ENCODE results near the gene CCL5.

The CCL5 gene

GRCh38 chr17:35879773-35880654 is at the start of gene CCL5:
Gene CCL5 (minus strand): TSS chr17:35880360.
- TF ChIP-seq FOXA1 (IDR thresholded peaks at IDR 0.05) (no peak), PKNOX1 (IDR thresholded peaks at IDR 0.05) (no peak), NFRKB (IDR thresholded peaks at IDR 0.05) (no peak), CTBP1 (IDR thresholded peaks at IDR 0.05; ENCODE audit: borderline replicate concordance) (no peak), L3MBTL2 (conservative IDR thresholded peaks at IDR 0.05) (no peak), FOXM1 (IDR thresholded peaks at IDR 0.05; ENCODE audit: borderline replicate concordance) (no peak), ZNF384 (IDR thresholded peaks at IDR 0.05) (no peak), BHLHE40 (IDR thresholded peaks at IDR 0.05; ENCODE audit: borderline replicate concordance) (no peak), HDGF (IDR thresholded peaks at IDR 0.05; ENCODE audit: borderline replicate concordance) (no peak), SP1 (IDR thresholded peaks at IDR 0.05) (no peak), ELF4 (IDR thresholded peaks at IDR 0.05) (no peak), FOXK2 (IDR thresholded peaks at IDR 0.05) (no peak), SUZ12 (IDR thresholded peaks at IDR 0.05) (no peak), TARDBP (IDR thresholded peaks at IDR 0.05) (no peak), LEF1 (IDR thresholded peaks at IDR 0.05; ENCODE audit: borderline replicate concordance) (no peak), ARNT (IDR thresholded peaks at IDR 0.05) (no peak)
- no peak for DNase-seq (ENCODE audit: extremely low spot score)
- ChIA-PET CTCF (no interaction called here), POLR2A (interaction anchor here (0.8 kb wide), 1 partner anchor 10 kb away, joined by 3 read pairs; no protein-coding TSS in a partner anchor)

GRCh38 chr17:35927714-35928113 is 47.6 kb upstream of the CCL5 start:
- TF ChIP-seq PKNOX1 (IDR thresholded peaks at IDR 0.05) (no peak), LEF1 (IDR thresholded peaks at IDR 0.05; ENCODE audit: borderline replicate concordance) (no peak), FOXA1 (IDR thresholded peaks at IDR 0.05) (no peak), CTBP1 (IDR thresholded peaks at IDR 0.05; ENCODE audit: borderline replicate concordance) (no peak), ELF4 (IDR thresholded peaks at IDR 0.05) (no peak), L3MBTL2 (conservative IDR thresholded peaks at IDR 0.05) (no peak), FOXK2 (IDR thresholded peaks at IDR 0.05) (no peak), HDGF (IDR thresholded peaks at IDR 0.05; ENCODE audit: borderline replicate concordance) (no peak), FOXM1 (IDR thresholded peaks at IDR 0.05; ENCODE audit: borderline replicate concordance) (no peak), ZNF384 (IDR thresholded peaks at IDR 0.05) (no peak)

GRCh38 chr17:35923609-35924114 is 43.5 kb upstream of the CCL5 start:
- no peak for DNase-seq (ENCODE audit: extremely low spot score)
- CTCF ChIA-PET = no interaction called here
- POLR2A ChIA-PET = interaction anchor here (1.2 kb wide), 1 partner anchor 115 kb away, joined by 3 read pairs; no protein-coding TSS in a partner anchor
- TF ChIP-seq HDGF (IDR thresholded peaks at IDR 0.05; ENCODE audit: borderline replicate concordance) (no peak), CTBP1 (IDR thresholded peaks at IDR 0.05; ENCODE audit: borderline replicate concordance) (no peak), ARNT (IDR thresholded peaks at IDR 0.05) (no peak)

More at GRCh38 chr17:35927714-35928113, 47.6 kb upstream of the CCL5 start:
- ChIA-PET POLR2A (no interaction called here), CTCF (no interaction called here)
- no peak for DNase-seq (ENCODE audit: extremely low spot score)

- CTCF ChIA-PET = no interaction called here
- DNase-seq (ENCODE audit: extremely low spot score) = no peak
- POLR2A ChIA-PET = interaction anchor here (1.2 kb wide), 1 partner anchor 10 kb away, joined by 3 read pairs; the partner anchor contains the start of gene RDM1
- TF ChIP-seq TARDBP (IDR thresholded peaks at IDR 0.05) = no peak
- no peak for TF ChIP-seq NFRKB (IDR thresholded peaks at IDR 0.05)
- no peak for TF ChIP-seq BHLHE40 (IDR thresholded peaks at IDR 0.05; ENCODE audit: borderline replicate concordance)
- TF ChIP-seq CTBP1 (IDR thresholded peaks at IDR 0.05; ENCODE audit: borderline replicate concordance) = no peak
- no peak for TF ChIP-seq ELF4 (IDR thresholded peaks at IDR 0.05)
- TF ChIP-seq ZNF384 (IDR thresholded peaks at IDR 0.05) = no peak
- TF ChIP-seq FOXM1 (IDR thresholded peaks at IDR 0.05; ENCODE audit: borderline replicate concordance) = no peak
- TF ChIP-seq SP1 (IDR thresholded peaks at IDR 0.05) = no peak
- TF ChIP-seq L3MBTL2 (conservative IDR thresholded peaks at IDR 0.05) = no peak
- TF ChIP-seq ARNT (IDR thresholded peaks at IDR 0.05) = no peak
- no peak for TF ChIP-seq HDGF (IDR thresholded peaks at IDR 0.05; ENCODE audit: borderline replicate concordance)
- TF ChIP-seq SUZ12 (IDR thresholded peaks at IDR 0.05) = no peak
- TF ChIP-seq PKNOX1 (IDR thresholded peaks at IDR 0.05) = no peak
- TF ChIP-seq FOXA1 (IDR thresholded peaks at IDR 0.05) = no peak
- TF ChIP-seq FOXK2 (IDR thresholded peaks at IDR 0.05) = no peak
- no peak for TF ChIP-seq LEF1 (IDR thresholded peaks at IDR 0.05; ENCODE audit: borderline replicate concordance)
These were observed 40.1 kb upstream of the CCL5 start for GRCh38 chr17:35920229-35920628.

GRCh38 chr17:35918665-35919064 is 38.5 kb upstream of the CCL5 start:
- ChIA-PET CTCF (no interaction called here), POLR2A (interaction anchor here (1.0 kb wide), 1 partner anchor 110 kb away, joined by 4 read pairs; the partner anchor contains the start of gene TAF15)
- no peak for TF ChIP-seq NFRKB (IDR thresholded peaks at IDR 0.05)
- TF ChIP-seq ELF4 (IDR thresholded peaks at IDR 0.05) = no peak
- no peak for TF ChIP-seq PKNOX1 (IDR thresholded peaks at IDR 0.05)
- TF ChIP-seq SP1 (IDR thresholded peaks at IDR 0.05) = no peak
- no peak for TF ChIP-seq LEF1 (IDR thresholded peaks at IDR 0.05; ENCODE audit: borderline replicate concordance)
- TF ChIP-seq SUZ12 (IDR thresholded peaks at IDR 0.05) = no peak
- no peak for TF ChIP-seq ZNF384 (IDR thresholded peaks at IDR 0.05)
- no peak for TF ChIP-seq HDGF (IDR thresholded peaks at IDR 0.05; ENCODE audit: borderline replicate concordance)
- no peak for TF ChIP-seq CTBP1 (IDR thresholded peaks at IDR 0.05; ENCODE audit: borderline replicate concordance)
- TF ChIP-seq FOXA1 (IDR thresholded peaks at IDR 0.05) = no peak
- no peak for TF ChIP-seq ARNT (IDR thresholded peaks at IDR 0.05)
- no peak for TF ChIP-seq L3MBTL2 (conservative IDR thresholded peaks at IDR 0.05)
- TF ChIP-seq FOXK2 (IDR thresholded peaks at IDR 0.05) = no peak
- TF ChIP-seq FOXM1 (IDR thresholded peaks at IDR 0.05; ENCODE audit: borderline replicate concordance) = no peak
- no peak for TF ChIP-seq TARDBP (IDR thresholded peaks at IDR 0.05)
- no peak for TF ChIP-seq BHLHE40 (IDR thresholded peaks at IDR 0.05; ENCODE audit: borderline replicate concordance)
- DNase-seq (ENCODE audit: extremely low spot score) = no peak
